Nephron (organoid): Measurements from ENCODE around the gene USP3.

Experiments used
- H3K27ac Mint-ChIP-seq, 3 experiments: 2 replicates each; pipeline ENCODE4 v1.8.0; 2020; ENCODE audit warnings: mixed read lengths in 3 of 3, mild to moderate bottlenecking in 2 of 3, moderate library complexity in 1 of 3
- H3K27me3 Mint-ChIP-seq: 2 replicates; pipeline ENCODE4 v1.8.0; 2021; ENCODE audit warnings: low read depth, mild to moderate bottlenecking, moderate library complexity, mixed read lengths
- H3K36me3 Mint-ChIP-seq: 2 replicates; pipeline ENCODE4 v1.8.0; 2020; ENCODE audit warnings: low read depth, mixed read lengths
- H3K4me1 Mint-ChIP-seq: 2 replicates; pipeline ENCODE4 v1.8.0; 2020; ENCODE audit warnings: mixed read lengths
- H3K4me3 Mint-ChIP-seq, 3 experiments: 2 replicates each; pipeline ENCODE4 v1.8.0; 2020; ENCODE audit warnings: mild to moderate bottlenecking in 3 of 3, mixed read lengths in 3 of 3, moderate library complexity in 2 of 3
- H3K9me3 Mint-ChIP-seq: 2 replicates; pipeline ENCODE4 v1.8.0; 2020; ENCODE audit warnings: mixed read lengths
- CTCF ChIP-seq, 3 experiments: fragments of 200-600 bp; sonication (generic); IDR thresholded peaks; one replicate each; pipeline ENCODE4 v1.5.0; 2021; ENCODE audit warnings: antibody characterized with exemption in 3 of 3; ENCODE audit not compliant: unreplicated experiment in 3 of 3

USP3 gene

GRCh38 chr15:63491979-63492378 lies 12.4 kb upstream of the USP3 start:
- Mint-ChIP-seq H3K27ac (no peak overlapping the region), H3K4me3 (no peak overlapping the region), H3K4me1 (peaks cover 22% of the 10 kb centered on the region), H3K36me3 (no peaks in the 10 kb centered on the region), H3K9me3 (no peaks in the 10 kb centered on the region), H3K27me3 (peaks cover 17% of the 10 kb centered on the region)
- TF ChIP-seq CTCF (IDR thresholded peaks at IDR 0.05; ENCODE audit: unreplicated experiment in 3 of 3), result no peak

GRCh38 chr15:63492541-63493077 lies 11.8 kb upstream of the USP3 start:
- Mint-ChIP-seq H3K27me3 (peaks cover 13% of the 10 kb centered on the region), H3K36me3 (no peaks in the 10 kb centered on the region), H3K27ac (no peak overlapping the region), H3K4me1 (peaks cover 22% of the 10 kb centered on the region), H3K4me3 (no peak overlapping the region), H3K9me3 (no peaks in the 10 kb centered on the region)
- no peak for TF ChIP-seq CTCF (IDR thresholded peaks at IDR 0.05; ENCODE audit: unreplicated experiment in 3 of 3)

- H3K4me1 Mint-ChIP-seq, result peaks cover 22% of the 10 kb centered on the region
- H3K27me3 Mint-ChIP-seq, result peaks cover 13% of the 10 kb centered on the region
- no peak overlapping the region for H3K27ac Mint-ChIP-seq
- H3K36me3 Mint-ChIP-seq, result no peaks in the 10 kb centered on the region
- H3K9me3 Mint-ChIP-seq, result no peaks in the 10 kb centered on the region
- TF ChIP-seq CTCF (IDR thresholded peaks at IDR 0.05; ENCODE audit: unreplicated experiment in 3 of 3), result no peak
- no peak overlapping the region for H3K4me3 Mint-ChIP-seq
These were observed 11.0 kb upstream of the USP3 start for GRCh38 chr15:63493436-63493835.

GRCh38 chr15:63494408-63494807 lies 10.0 kb upstream of the USP3 start:
- no peak overlapping the region for H3K4me3 Mint-ChIP-seq
- peaks cover 22% of the 10 kb centered on the region for H3K4me1 Mint-ChIP-seq
- H3K9me3 Mint-ChIP-seq, result no peaks in the 10 kb centered on the region
- H3K27ac Mint-ChIP-seq, result no peak overlapping the region
- no peaks in the 10 kb centered on the region for H3K36me3 Mint-ChIP-seq
- TF ChIP-seq CTCF (IDR thresholded peaks at IDR 0.05; ENCODE audit: unreplicated experiment in 3 of 3), result no peak
- peaks cover 17% of the 10 kb centered on the region for H3K27me3 Mint-ChIP-seq

- H3K4me1 Mint-ChIP-seq, result peaks cover 30% of the 10 kb centered on the region
- H3K36me3 Mint-ChIP-seq, result no peaks in the 10 kb centered on the region
- TF ChIP-seq CTCF (IDR thresholded peaks at IDR 0.05; ENCODE audit: unreplicated experiment in 3 of 3), result no peak
- peaks cover 17% of the 10 kb centered on the region for H3K27me3 Mint-ChIP-seq
- H3K9me3 Mint-ChIP-seq, result no peaks in the 10 kb centered on the region
- no peak overlapping the region for H3K4me3 Mint-ChIP-seq
- no peak overlapping the region for H3K27ac Mint-ChIP-seq
These were observed 9.1 kb upstream of the USP3 start for GRCh38 chr15:63495343-63495742.

GRCh38 chr15:63495780-63496488 lies 8.5 kb upstream of the USP3 start:
- Mint-ChIP-seq H3K27me3 (peaks cover 17% of the 10 kb centered on the region), H3K4me1 (peaks cover 31% of the 10 kb centered on the region), H3K4me3 (no peak overlapping the region), H3K9me3 (no peaks in the 10 kb centered on the region), H3K36me3 (no peaks in the 10 kb centered on the region), H3K27ac (no peak overlapping the region)
- no peak for TF ChIP-seq CTCF (IDR thresholded peaks at IDR 0.05; ENCODE audit: unreplicated experiment in 3 of 3)
